ENCODE measurements around the gene GLYR1. TPM values are rescaled to one million over a fixed set of nuclear protein-coding genes. Genes with fewer than 3 reads are reported as not detected.
A peak's percentile ranks its signal among the peaks of the same experiment; 100 is the strongest.

Gene GLYR1
- total RNA-seq, 2 donors from 2014 or later = 99.3 to 108 TPM

- peaks cover 13% of the 10 kb centered on the region for H3K4me1 Mint-ChIP-seq
- 88 to 90% methylated on average over 8 to 10 of the region's 10 CpGs for WGBS, 2 experiments (ENCODE audit: insufficient coverage in 1 of 2, insufficient read length in 1 of 2)
- H3K9me3 Mint-ChIP-seq = no peaks in the 10 kb centered on the region
- H3K27ac ChIP-seq (ENCODE audit: low read depth, low read length) = no peak overlapping the region
- H3K4me1 ChIP-seq (ENCODE audit: control insufficient read depth, insufficient read depth, low read length) = peaks cover 10% of the 10 kb centered on the region
- H3K4me3 Mint-ChIP-seq = no peak overlapping the region
- no peak overlapping the region for H3K9ac ChIP-seq (ENCODE audit: extremely low read depth, low read length, poor library complexity, severe bottlenecking)
- H3K27me3 Mint-ChIP-seq (ENCODE audit: insufficient read depth) = no peaks in the 10 kb centered on the region
- DNase-seq = peak; percentile 43
- TF ChIP-seq, protein P1, sequence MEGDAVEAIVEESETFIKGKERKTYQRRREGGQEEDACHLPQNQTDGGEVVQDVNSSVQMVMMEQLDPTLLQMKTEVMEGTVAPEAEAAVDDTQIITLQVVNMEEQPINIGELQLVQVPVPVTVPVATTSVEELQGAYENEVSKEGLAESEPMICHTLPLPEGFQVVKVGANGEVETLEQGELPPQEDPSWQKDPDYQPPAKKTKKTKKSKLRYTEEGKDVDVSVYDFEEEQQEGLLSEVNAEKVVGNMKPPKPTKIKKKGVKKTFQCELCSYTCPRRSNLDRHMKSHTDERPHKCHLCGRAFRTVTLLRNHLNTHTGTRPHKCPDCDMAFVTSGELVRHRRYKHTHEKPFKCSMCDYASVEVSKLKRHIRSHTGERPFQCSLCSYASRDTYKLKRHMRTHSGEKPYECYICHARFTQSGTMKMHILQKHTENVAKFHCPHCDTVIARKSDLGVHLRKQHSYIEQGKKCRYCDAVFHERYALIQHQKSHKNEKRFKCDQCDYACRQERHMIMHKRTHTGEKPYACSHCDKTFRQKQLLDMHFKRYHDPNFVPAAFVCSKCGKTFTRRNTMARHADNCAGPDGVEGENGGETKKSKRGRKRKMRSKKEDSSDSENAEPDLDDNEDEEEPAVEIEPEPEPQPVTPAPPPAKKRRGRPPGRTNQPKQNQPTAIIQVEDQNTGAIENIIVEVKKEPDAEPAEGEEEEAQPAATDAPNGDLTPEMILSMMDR (conservative IDR thresholded peaks at IDR 0.05) = no peak
- no peaks in the 10 kb centered on the region for H3K36me3 ChIP-seq (ENCODE audit: control insufficient read depth, insufficient read depth, low read length)
- no peaks in the 10 kb centered on the region for H3K36me3 Mint-ChIP-seq (ENCODE audit: low read depth)
- H3K27ac Mint-ChIP-seq = no peak overlapping the region
- no peaks in the 10 kb centered on the region for H3K27me3 ChIP-seq (ENCODE audit: control insufficient read depth, insufficient read depth, low read length, poor library complexity, severe bottlenecking)
- no peaks in the 10 kb centered on the region for H3K9me3 ChIP-seq (ENCODE audit: control insufficient read depth, low read length)
- H3K4me3 ChIP-seq (ENCODE audit: low read length) = no peak overlapping the region
Observed at GRCh38 chr16:4790261-4790660, 56.8 kb downstream of the GLYR1 start.

DNA sequence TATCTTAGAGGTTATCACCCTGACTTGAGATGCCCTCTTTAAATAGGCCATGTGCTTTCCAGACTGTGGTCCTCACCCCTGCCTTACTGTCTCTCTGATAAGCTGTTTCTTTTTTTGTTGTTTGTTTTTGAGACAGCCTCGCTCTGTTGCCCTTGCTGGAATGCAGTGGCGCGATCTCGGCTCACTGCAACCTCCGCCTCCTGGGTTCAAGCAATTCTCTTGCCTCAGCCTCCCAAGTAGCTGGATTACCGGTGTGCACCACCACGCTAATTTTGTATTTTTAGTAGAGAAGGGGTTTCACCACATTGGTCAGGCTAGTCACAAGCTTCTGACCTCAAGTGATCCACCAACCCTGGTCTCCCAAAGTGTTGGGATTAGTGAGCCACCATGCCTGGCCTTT, 58.2 kb downstream of the GLYR1 start:
- H3K9me3 Mint-ChIP-seq = no peaks in the 10 kb centered on the region
- TF ChIP-seq, protein P1 (conservative IDR thresholded peaks at IDR 0.05) = no peak
- no peaks in the 10 kb centered on the region for H3K36me3 ChIP-seq (ENCODE audit: control insufficient read depth, insufficient read depth, low read length)

GRCh38 chr16:4788489-4788889, 58.6 kb downstream of the GLYR1 start:
- H3K9ac ChIP-seq (ENCODE audit: extremely low read depth, low read length, poor library complexity, severe bottlenecking) = no peak overlapping the region
- Mint-ChIP-seq H3K4me3 (peak overlapping the region; percentile 3), H3K27ac (peak overlapping the region; percentile 81)

More for the DNA sequence above, 58.2 kb downstream of the GLYR1 start:
- Mint-ChIP-seq H3K27me3 (ENCODE audit: insufficient read depth) (no peaks in the 10 kb centered on the region), H3K4me1 (peaks cover 13% of the 10 kb centered on the region), H3K27ac (peak overlapping the region; percentile 81), H3K4me3 (no peak overlapping the region), H3K36me3 (ENCODE audit: low read depth) (no peaks in the 10 kb centered on the region)
- DNase-seq = no peak
- H3K4me1 ChIP-seq (ENCODE audit: control insufficient read depth, insufficient read depth, low read length) = peaks cover 10% of the 10 kb centered on the region
- H3K27me3 ChIP-seq (ENCODE audit: control insufficient read depth, insufficient read depth, low read length, poor library complexity, severe bottlenecking) = no peaks in the 10 kb centered on the region
- H3K9ac ChIP-seq (ENCODE audit: extremely low read depth, low read length, poor library complexity, severe bottlenecking) = no peak overlapping the region
- H3K4me3 ChIP-seq (ENCODE audit: low read length) = no peak overlapping the region
- WGBS, 2 experiments (ENCODE audit: insufficient coverage in 1 of 2, insufficient read length in 1 of 2) = 93 to 98% methylated on average over 5 to 7 of the region's 7 CpGs
- H3K27ac ChIP-seq (ENCODE audit: low read depth, low read length) = no peak overlapping the region
- H3K9me3 ChIP-seq (ENCODE audit: control insufficient read depth, low read length) = no peaks in the 10 kb centered on the region

More at GRCh38 chr16:4788489-4788889, 58.6 kb downstream of the GLYR1 start:
- Mint-ChIP-seq H3K4me1 (peaks cover 13% of the 10 kb centered on the region), H3K36me3 (ENCODE audit: low read depth) (no peaks in the 10 kb centered on the region), H3K27me3 (ENCODE audit: insufficient read depth) (no peaks in the 10 kb centered on the region), H3K9me3 (no peaks in the 10 kb centered on the region)
- DNase-seq = peak; percentile 47
- Histone ChIP-seq H3K9me3 (ENCODE audit: control insufficient read depth, low read length) (no peaks in the 10 kb centered on the region), H3K4me1 (ENCODE audit: control insufficient read depth, insufficient read depth, low read length) (peaks cover 10% of the 10 kb centered on the region), H3K27ac (ENCODE audit: low read depth, low read length) (peak overlapping the region; percentile 32), H3K4me3 (ENCODE audit: low read length) (no peak overlapping the region), H3K36me3 (ENCODE audit: control insufficient read depth, insufficient read depth, low read length) (no peaks in the 10 kb centered on the region), H3K27me3 (ENCODE audit: control insufficient read depth, insufficient read depth, low read length, poor library complexity, severe bottlenecking) (no peaks in the 10 kb centered on the region)
- WGBS, 2 experiments (ENCODE audit: insufficient coverage in 1 of 2, insufficient read length in 1 of 2) = 80 to 86% methylated on average over 8 to 9 of the region's 9 CpGs
- TF ChIP-seq, protein P1 (conservative IDR thresholded peaks at IDR 0.05) = no peak

Measured in endodermal cell (in vitro differentiated cells).